ENCODE measurements around the gene FOXB1. TPM values are rescaled to one million over a fixed set of nuclear protein-coding genes. Genes with fewer than 3 reads are reported as not detected.

Gene FOXB1
- total and polyA plus RNA-seq, 2 experiments from 2014 or later = 4.7 to 6.7 TPM

DNA sequence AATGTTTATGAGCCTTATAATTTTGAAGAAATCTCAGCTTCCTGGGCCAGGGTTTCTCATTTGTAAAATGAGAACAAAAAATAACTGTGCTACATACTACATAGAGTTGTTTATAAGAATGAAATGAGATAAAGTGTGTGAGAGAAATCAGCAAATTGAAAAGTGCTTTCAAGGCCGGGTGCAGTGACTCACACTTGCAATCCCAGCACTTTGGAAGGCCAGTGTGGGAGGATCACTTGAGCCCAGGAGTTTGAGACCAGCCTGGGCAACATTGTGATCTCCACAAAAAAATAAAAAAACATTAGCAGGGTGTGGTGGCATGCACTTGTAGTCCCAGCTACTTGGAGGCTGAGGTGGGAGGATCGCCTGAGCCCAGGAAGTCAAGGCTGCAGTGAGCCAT, 22.4 kb downstream of the FOXB1 start (continued):
- TF ChIP-seq, protein P1, sequence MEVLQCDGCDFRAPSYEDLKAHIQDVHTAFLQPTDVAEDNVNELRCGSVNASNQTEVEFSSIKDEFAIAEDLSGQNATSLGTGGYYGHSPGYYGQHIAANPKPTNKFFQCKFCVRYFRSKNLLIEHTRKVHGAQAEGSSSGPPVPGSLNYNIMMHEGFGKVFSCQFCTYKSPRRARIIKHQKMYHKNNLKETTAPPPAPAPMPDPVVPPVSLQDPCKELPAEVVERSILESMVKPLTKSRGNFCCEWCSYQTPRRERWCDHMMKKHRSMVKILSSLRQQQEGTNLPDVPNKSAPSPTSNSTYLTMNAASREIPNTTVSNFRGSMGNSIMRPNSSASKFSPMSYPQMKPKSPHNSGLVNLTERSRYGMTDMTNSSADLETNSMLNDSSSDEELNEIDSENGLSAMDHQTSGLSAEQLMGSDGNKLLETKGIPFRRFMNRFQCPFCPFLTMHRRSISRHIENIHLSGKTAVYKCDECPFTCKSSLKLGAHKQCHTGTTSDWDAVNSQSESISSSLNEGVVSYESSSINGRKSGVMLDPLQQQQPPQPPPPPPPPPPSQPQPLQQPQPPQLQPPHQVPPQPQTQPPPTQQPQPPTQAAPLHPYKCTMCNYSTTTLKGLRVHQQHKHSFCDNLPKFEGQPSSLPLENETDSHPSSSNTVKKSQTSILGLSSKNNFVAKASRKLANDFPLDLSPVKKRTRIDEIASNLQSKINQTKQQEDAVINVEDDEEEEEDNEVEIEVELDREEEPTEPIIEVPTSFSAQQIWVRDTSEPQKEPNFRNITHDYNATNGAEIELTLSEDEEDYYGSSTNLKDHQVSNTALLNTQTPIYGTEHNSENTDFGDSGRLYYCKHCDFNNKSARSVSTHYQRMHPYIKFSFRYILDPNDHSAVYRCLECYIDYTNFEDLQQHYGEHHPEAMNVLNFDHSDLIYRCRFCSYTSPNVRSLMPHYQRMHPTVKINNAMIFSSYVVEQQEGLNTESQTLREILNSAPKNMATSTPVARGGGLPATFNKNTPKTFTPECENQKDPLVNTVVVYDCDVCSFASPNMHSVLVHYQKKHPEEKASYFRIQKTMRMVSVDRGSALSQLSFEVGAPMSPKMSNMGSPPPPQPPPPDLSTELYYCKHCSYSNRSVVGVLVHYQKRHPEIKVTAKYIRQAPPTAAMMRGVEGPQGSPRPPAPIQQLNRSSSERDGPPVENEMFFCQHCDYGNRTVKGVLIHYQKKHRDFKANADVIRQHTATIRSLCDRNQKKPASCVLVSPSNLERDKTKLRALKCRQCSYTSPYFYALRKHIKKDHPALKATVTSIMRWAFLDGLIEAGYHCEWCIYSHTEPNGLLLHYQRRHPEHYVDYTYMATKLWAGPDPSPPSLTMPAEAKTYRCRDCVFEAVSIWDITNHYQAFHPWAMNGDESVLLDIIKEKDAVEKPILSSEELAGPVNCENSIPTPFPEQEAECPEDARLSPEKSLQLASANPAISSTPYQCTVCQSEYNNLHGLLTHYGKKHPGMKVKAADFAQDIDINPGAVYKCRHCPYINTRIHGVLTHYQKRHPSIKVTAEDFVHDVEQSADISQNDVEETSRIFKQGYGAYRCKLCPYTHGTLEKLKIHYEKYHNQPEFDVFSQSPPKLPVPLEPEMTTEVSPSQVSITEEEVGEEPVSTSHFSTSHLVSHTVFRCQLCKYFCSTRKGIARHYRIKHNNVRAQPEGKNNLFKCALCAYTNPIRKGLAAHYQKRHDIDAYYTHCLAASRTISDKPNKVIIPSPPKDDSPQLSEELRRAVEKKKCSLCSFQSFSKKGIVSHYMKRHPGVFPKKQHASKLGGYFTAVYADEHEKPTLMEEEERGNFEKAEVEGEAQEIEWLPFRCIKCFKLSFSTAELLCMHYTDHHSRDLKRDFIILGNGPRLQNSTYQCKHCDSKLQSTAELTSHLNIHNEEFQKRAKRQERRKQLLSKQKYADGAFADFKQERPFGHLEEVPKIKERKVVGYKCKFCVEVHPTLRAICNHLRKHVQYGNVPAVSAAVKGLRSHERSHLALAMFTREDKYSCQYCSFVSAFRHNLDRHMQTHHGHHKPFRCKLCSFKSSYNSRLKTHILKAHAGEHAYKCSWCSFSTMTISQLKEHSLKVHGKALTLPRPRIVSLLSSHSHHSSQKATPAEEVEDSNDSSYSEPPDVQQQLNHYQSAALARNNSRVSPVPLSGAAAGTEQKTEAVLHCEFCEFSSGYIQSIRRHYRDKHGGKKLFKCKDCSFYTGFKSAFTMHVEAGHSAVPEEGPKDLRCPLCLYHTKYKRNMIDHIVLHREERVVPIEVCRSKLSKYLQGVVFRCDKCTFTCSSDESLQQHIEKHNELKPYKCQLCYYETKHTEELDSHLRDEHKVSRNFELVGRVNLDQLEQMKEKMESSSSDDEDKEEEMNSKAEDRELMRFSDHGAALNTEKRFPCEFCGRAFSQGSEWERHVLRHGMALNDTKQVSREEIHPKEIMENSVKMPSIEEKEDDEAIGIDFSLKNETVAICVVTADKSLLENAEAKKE (CRISPR knock-in tag; IDR thresholded peaks at IDR 0.05) = no peak
- TF ChIP-seq ZNF114 (CRISPR knock-in tag; IDR thresholded peaks at IDR 0.05) (no peak), EZH2phosphoT487 (IDR thresholded peaks at IDR 0.05; ENCODE audit: unreplicated experiment) (no peak), CREB1 (CRISPR knock-in tag; IDR thresholded peaks at IDR 0.05; ENCODE audit: low read depth) (no peak)
- TF ChIP-seq, protein P2, sequence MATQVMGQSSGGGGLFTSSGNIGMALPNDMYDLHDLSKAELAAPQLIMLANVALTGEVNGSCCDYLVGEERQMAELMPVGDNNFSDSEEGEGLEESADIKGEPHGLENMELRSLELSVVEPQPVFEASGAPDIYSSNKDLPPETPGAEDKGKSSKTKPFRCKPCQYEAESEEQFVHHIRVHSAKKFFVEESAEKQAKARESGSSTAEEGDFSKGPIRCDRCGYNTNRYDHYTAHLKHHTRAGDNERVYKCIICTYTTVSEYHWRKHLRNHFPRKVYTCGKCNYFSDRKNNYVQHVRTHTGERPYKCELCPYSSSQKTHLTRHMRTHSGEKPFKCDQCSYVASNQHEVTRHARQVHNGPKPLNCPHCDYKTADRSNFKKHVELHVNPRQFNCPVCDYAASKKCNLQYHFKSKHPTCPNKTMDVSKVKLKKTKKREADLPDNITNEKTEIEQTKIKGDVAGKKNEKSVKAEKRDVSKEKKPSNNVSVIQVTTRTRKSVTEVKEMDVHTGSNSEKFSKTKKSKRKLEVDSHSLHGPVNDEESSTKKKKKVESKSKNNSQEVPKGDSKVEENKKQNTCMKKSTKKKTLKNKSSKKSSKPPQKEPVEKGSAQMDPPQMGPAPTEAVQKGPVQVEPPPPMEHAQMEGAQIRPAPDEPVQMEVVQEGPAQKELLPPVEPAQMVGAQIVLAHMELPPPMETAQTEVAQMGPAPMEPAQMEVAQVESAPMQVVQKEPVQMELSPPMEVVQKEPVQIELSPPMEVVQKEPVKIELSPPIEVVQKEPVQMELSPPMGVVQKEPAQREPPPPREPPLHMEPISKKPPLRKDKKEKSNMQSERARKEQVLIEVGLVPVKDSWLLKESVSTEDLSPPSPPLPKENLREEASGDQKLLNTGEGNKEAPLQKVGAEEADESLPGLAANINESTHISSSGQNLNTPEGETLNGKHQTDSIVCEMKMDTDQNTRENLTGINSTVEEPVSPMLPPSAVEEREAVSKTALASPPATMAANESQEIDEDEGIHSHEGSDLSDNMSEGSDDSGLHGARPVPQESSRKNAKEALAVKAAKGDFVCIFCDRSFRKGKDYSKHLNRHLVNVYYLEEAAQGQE (IDR thresholded peaks at IDR 0.05; ENCODE audit: unreplicated experiment) = no peak

DNA sequence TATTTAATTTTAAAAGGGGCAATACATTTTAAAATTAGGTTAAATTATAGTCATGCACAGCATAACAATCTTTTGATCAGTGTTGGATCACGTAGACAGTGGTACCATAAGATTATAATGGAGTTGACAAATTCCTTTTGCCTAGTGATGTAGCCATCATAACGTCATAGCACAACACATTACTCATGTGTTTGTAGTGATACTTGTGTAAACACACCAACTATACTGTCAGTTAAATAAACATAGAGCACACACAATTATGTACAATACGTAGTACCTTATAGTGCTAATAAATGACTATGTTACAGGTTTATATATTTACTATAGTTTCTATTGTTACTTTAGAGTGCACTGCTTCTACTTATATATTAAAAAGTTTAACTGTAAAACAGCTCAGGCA, 31.2 kb downstream of the FOXB1 start:
- ATAC-seq = no peak
- Mint-ChIP-seq H3K9me3 (no peaks in the 10 kb centered on the region), H3K36me3 (ENCODE audit: low read depth) (no peaks in the 10 kb centered on the region), H3K27ac (no peak overlapping the region), H3K4me1 (peaks cover 35% of the 10 kb centered on the region), H3K27me3 (ENCODE audit: insufficient read depth, low read depth, poor library complexity) (no peaks in the 10 kb centered on the region), H3K4me3 (no peak overlapping the region)
- Histone ChIP-seq H3K79me2 (replicated peaks; ENCODE audit: insufficient read depth) (no peaks in the 10 kb centered on the region), H2AFZ (no peak overlapping the region), H3K9me2 (ENCODE audit: insufficient read depth) (no peaks in the 10 kb centered on the region), H4K20me1 (replicated peaks; ENCODE audit: insufficient read depth) (no peaks in the 10 kb centered on the region), H3K27ac (ENCODE audit: low read depth) (no peak overlapping the region), H3K36me3 (ENCODE audit: insufficient read depth) (no peaks in the 10 kb centered on the region), H3K4me1 (ENCODE audit: insufficient read depth) (peaks cover 41% of the 10 kb centered on the region), H3K4me2 (no peak overlapping the region), H3K4me3 (no peak overlapping the region), H3F3A (replicated peaks; ENCODE audit: low read depth) (no peaks in the 10 kb centered on the region; the same call in 1 of the 2 replicates), H3K27me3 (ENCODE audit: insufficient read depth) (no peaks in the 10 kb centered on the region)
- DNase-seq (ENCODE audit: low spot score) = no peak
- TF ChIP-seq STAT1 (IDR thresholded peaks at IDR 0.05; ENCODE audit: unreplicated experiment) (no peak), ZNF114 (CRISPR knock-in tag; IDR thresholded peaks at IDR 0.05) (no peak), JUNB (IDR thresholded peaks at IDR 0.05; ENCODE audit: unreplicated experiment) (no peak), CREB1 (CRISPR knock-in tag; IDR thresholded peaks at IDR 0.05; ENCODE audit: low read depth) (no peak), NANOG (IDR thresholded peaks at IDR 0.05; ENCODE audit: borderline replicate concordance) (no peak), POLR2AphosphoS5 (IDR thresholded peaks at IDR 0.05; ENCODE audit: low read depth) (no peak)
- TF ChIP-seq, protein P3, sequence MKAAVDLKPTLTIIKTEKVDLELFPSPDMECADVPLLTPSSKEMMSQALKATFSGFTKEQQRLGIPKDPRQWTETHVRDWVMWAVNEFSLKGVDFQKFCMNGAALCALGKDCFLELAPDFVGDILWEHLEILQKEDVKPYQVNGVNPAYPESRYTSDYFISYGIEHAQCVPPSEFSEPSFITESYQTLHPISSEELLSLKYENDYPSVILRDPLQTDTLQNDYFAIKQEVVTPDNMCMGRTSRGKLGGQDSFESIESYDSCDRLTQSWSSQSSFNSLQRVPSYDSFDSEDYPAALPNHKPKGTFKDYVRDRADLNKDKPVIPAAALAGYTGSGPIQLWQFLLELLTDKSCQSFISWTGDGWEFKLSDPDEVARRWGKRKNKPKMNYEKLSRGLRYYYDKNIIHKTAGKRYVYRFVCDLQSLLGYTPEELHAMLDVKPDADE (IDR thresholded peaks at IDR 0.05) = no peak
- TF ChIP-seq, protein P2 (IDR thresholded peaks at IDR 0.05; ENCODE audit: unreplicated experiment) = no peak
